ENCODE measurements around the gene CNPY1.

CNPY1 gene

DNA sequence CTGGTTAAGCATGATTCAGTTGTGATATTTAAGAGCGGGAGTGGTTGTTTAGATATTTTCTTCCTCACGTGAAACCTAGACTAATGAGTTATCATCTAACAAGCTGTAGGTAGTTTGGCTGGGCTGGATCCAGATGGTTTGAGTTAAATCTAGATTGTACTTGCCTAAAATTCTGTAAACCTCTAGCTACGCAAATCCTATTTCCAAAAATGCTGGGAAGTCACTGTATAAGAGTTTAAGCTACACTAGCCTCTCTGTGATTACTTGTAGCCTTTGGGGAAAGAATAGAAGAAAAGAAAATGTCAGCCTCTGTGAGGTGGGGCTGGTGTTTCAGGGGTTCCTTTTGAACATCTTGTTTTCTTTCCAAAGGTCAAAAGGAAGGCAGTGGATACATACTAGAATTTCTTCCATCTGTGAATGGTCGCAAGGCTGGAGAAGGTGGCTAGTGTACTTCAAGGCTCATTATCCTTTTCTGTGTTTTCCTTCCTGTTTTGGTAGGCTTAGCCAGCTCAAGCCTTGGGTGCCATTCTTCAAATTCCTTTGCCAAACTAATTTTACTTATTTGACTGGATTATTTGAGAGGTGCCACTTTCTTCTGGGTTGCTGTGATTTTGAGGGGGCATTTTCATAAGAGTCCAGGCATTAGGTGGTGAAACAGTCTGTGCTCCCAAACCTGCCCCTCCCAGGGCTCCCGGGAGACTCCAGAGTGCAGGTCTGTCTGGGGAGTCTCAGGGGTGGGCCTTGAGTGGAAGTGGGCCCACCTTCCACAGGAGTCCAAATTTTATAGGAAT is 93.7 kb downstream of the CNPY1 start:
- no peak for FAIRE-seq

DNA sequence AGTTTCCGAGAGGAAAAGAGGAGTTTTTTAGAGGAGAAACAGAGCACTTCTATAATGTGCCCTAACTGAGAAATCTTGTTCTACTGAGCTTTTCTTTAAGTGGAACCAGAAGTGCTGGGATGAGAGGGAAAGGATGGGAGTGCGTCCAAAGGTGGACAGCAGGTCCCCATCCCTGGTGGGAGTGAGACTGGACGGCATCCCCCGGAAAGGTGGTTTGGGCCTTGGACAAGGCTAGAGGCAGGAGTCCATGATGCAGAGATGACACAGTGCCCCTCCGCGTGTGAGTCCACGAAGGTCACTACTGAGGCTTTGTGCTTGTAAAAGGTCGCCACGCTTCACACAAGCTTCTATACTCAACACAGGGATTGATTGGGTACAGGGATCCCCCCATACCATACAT is 94.5 kb downstream of the CNPY1 start:
- FAIRE-seq = no peak
